Measurements from ENCODE around the gene MORF4L1. TPM values are rescaled to one million over a fixed set of nuclear protein-coding genes. Genes with fewer than 3 reads are reported as not detected.

MORF4L1 gene
- total RNA-seq, 6 experiments from 2014 or later, result 346 to 512 (median 410) TPM

GRCh38 chr15:78942741-78943140 is 70.1 kb downstream of the MORF4L1 start:
- TF ChIP-seq CTCF (IDR thresholded peaks at IDR 0.05), result no peak
- Mint-ChIP-seq H3K36me3 (ENCODE audit: low read depth) (no peaks in the 10 kb centered on the region), H3K4me3 (no peak overlapping the region), H3K27ac (no peak overlapping the region), H3K9me3 (no peaks in the 10 kb centered on the region), H3K27me3 (ENCODE audit: insufficient read depth) (peaks cover 35% of the 10 kb centered on the region), H3K4me1 (ENCODE audit: low read depth) (no peaks in the 10 kb centered on the region)
- DNase-seq, result no peak

- Mint-ChIP-seq H3K9me3 (no peaks in the 10 kb centered on the region), H3K4me3 (no peak overlapping the region), H3K36me3 (ENCODE audit: low read depth) (no peaks in the 10 kb centered on the region), H3K27me3 (ENCODE audit: insufficient read depth) (peaks cover 30% of the 10 kb centered on the region), H3K4me1 (ENCODE audit: low read depth) (no peaks in the 10 kb centered on the region), H3K27ac (no peak overlapping the region)
- no peak for TF ChIP-seq CTCF (IDR thresholded peaks at IDR 0.05)
- no peak for DNase-seq
Observed at GRCh38 chr15:78943692-78944091, 71.0 kb downstream of the MORF4L1 start.

- DNase-seq, result no peak
- Mint-ChIP-seq H3K4me3 (no peak overlapping the region), H3K36me3 (ENCODE audit: low read depth) (no peaks in the 10 kb centered on the region), H3K9me3 (no peaks in the 10 kb centered on the region), H3K27ac (no peak overlapping the region), H3K4me1 (ENCODE audit: low read depth) (no peaks in the 10 kb centered on the region), H3K27me3 (ENCODE audit: insufficient read depth) (peaks cover 29% of the 10 kb centered on the region)
- no peak for TF ChIP-seq CTCF (IDR thresholded peaks at IDR 0.05)
Observed at GRCh38 chr15:78944202-78944625, 71.5 kb downstream of the MORF4L1 start.

GRCh38 chr15:78944669-78945407 is 72.1 kb downstream of the MORF4L1 start, which contains the start of gene CTSH:
TSS of gene CTSH (minus strand) at chr15:78945046. CDS start at chr15:78944981, 65 bp downstream.
- Mint-ChIP-seq H3K9me3 (no peaks in the 10 kb centered on the region), H3K4me3 (peak within 1 kb of the TSS; percentile 41; the same call in 1 of the 2 replicates), H3K36me3 (ENCODE audit: low read depth) (no peaks in the 10 kb centered on the region), H3K27ac (no peak within 1 kb of the TSS), H3K4me1 (ENCODE audit: low read depth) (no peaks in the 10 kb centered on the region), H3K27me3 (ENCODE audit: insufficient read depth) (peaks cover 29% of the 10 kb centered on the region)
- no peak for DNase-seq
- no peak for TF ChIP-seq CTCF (IDR thresholded peaks at IDR 0.05)

- Mint-ChIP-seq H3K36me3 (ENCODE audit: low read depth) (no peaks in the 10 kb centered on the region), H3K27ac (no peak overlapping the region), H3K27me3 (ENCODE audit: insufficient read depth) (peaks cover 36% of the 10 kb centered on the region), H3K9me3 (no peaks in the 10 kb centered on the region), H3K4me1 (ENCODE audit: low read depth) (peaks cover 8% of the 10 kb centered on the region), H3K4me3 (no peak overlapping the region)
- no peak for DNase-seq
- no peak for TF ChIP-seq CTCF (IDR thresholded peaks at IDR 0.05)
Observed at GRCh38 chr15:78946493-78946892, 73.8 kb downstream of the MORF4L1 start.
